HepG2 (cell line): ENCODE data around the gene CHADL. TPM values are rescaled to one million over a fixed set of nuclear protein-coding genes. Genes with fewer than 3 reads are reported as not detected.

Experiments used
- ASH2L ChIP-seq: fragments of 300-600, 200-600 bp; sonication (generic); IDR thresholded peaks from 2 replicates; pipeline ENCODE4 v1.7.0; 2017; ENCODE audit warnings: low read depth, mild to moderate bottlenecking, moderate library complexity, mixed read lengths, low read length; ENCODE audit not compliant: insufficient read length
- BRF2 ChIP-seq: sonication (generic); formaldehyde crosslinking; IDR thresholded peaks from 2 replicates; pipeline ENCODE4 v1.8.1; 2022; ENCODE audit warnings: mild to moderate bottlenecking, missing genetic modification reagents
- EED ChIP-seq: sonication (generic); formaldehyde crosslinking; IDR thresholded peaks from 2 replicates; pipeline ENCODE4 v1.5.0; 2020; ENCODE audit warnings: mild to moderate bottlenecking, missing genetic modification reagents
- HMGXB3 ChIP-seq: sonication (generic); formaldehyde crosslinking; IDR thresholded peaks from 2 replicates; pipeline ENCODE4 v1.4.0; 2020; ENCODE audit warnings: missing genetic modification reagents, borderline replicate concordance
- IKZF1 ChIP-seq: fragments of 450-650 bp; IDR thresholded peaks from 2 replicates; pipeline ENCODE4 v1.7.1; 2016
- JUNB ChIP-seq: sonication (generic); formaldehyde crosslinking; IDR thresholded peaks from 2 replicates; pipeline ENCODE4 v1.8.0; 2022; ENCODE audit warnings: missing genetic modification reagents, mild to moderate bottlenecking, borderline replicate concordance
- KDM5B ChIP-seq: sonication (generic); formaldehyde crosslinking; IDR thresholded peaks from 2 replicates; pipeline ENCODE4 v1.4.0; 2020; ENCODE audit warnings: missing genetic modification reagents, mild to moderate bottlenecking, borderline replicate concordance
- MAZ ChIP-seq, 2 experiments: sonication (generic) in 1 of 2; formaldehyde crosslinking in 1 of 2; IDR thresholded peaks; 2 replicates each; pipeline versions ENCODE4 v1.5.0 to v1.6.1; 2012 to 2020; ENCODE audit warnings: low read depth in 2 of 2, mild to moderate bottlenecking in 2 of 2, borderline replicate concordance in 1 of 2, improper control_type of control experiment in 1 of 2, low read length in 1 of 2, missing genetic modification reagents in 1 of 2, moderate library complexity in 1 of 2
- NFYC ChIP-seq: IDR thresholded peaks from 2 replicates; pipeline ENCODE4 v1.6.1; 2016; ENCODE audit warnings: missing genetic modification reagents, missing compliant biosample characterization
- PATZ1 ChIP-seq: sonication (generic); formaldehyde crosslinking; IDR thresholded peaks from 2 replicates; pipeline ENCODE4 v1.4.0; 2020; ENCODE audit warnings: missing genetic modification reagents
- PHF21A ChIP-seq: sonication (generic); formaldehyde crosslinking; IDR thresholded peaks from 2 replicates; pipeline ENCODE4 v1.5.0; 2020; ENCODE audit warnings: mild to moderate bottlenecking, missing genetic modification reagents
- SMAD3 ChIP-seq: sonication (generic); formaldehyde crosslinking; IDR thresholded peaks from 2 replicates; pipeline ENCODE4 v1.4.0; 2020; ENCODE audit warnings: missing genetic modification reagents
- SNRNP70 ChIP-seq: fragments of 200-400 bp; formaldehyde crosslinking; IDR thresholded peaks from 2 replicates; pipeline ENCODE4 v1.6.1; 2017; ENCODE audit warnings: mild to moderate bottlenecking, low read depth, low read length, moderate library complexity
- STAG1 ChIP-seq: sonication (generic); formaldehyde crosslinking; IDR thresholded peaks from 2 replicates; pipeline ENCODE4 v1.4.0; 2020; ENCODE audit warnings: missing genetic modification reagents
- TAF1 ChIP-seq: sonication (generic); formaldehyde crosslinking; IDR thresholded peaks from 2 replicates; pipeline ENCODE4 v1.4.0; 2020; ENCODE audit warnings: missing genetic modification reagents
- ZNF292 ChIP-seq: sonication (generic); formaldehyde crosslinking; IDR thresholded peaks from 2 replicates; pipeline ENCODE4 v1.8.1; 2022; ENCODE audit warnings: mild to moderate bottlenecking, low read depth, missing genetic modification reagents, borderline replicate concordance
- ZNF704 ChIP-seq: sonication (generic); formaldehyde crosslinking; IDR thresholded peaks from 2 replicates; pipeline ENCODE4 v1.8.1; 2023; ENCODE audit warnings: mild to moderate bottlenecking, inconsistent platforms, moderate library complexity, missing genetic modification reagents, borderline replicate concordance
- ZZZ3 ChIP-seq: sonication (generic); formaldehyde crosslinking; IDR thresholded peaks from 2 replicates; pipeline ENCODE4 v1.4.0; 2020; ENCODE audit warnings: missing genetic modification reagents, mild to moderate bottlenecking, borderline replicate concordance
- polyA plus RNA-seq, 8 experiments: library from polyadenylated mRNA; depleted of rRNA in 3 of 8; stranded (reverse) in 7 of 8; unstranded in 1 of 8; fragments of >200 nt; fragmentation: Illumina TruSeq in 4 of 8; extraction: Trizol in 4 of 8; gene quantifications; 2 replicates each; pipeline versions ENCODE4 v1.2.1 to v1.2.3, GENCODE V29; 2011 to 2016; ENCODE audit warnings: low read depth in 4 of 8, missing spikeins in 1 of 8, mixed read lengths in 1 of 8; ENCODE audit not compliant: insufficient read depth in 1 of 8
- total RNA-seq, 5 experiments: library from RNA; depleted of rRNA; stranded (reverse); fragments of >200 nt; fragmentation: Illumina TruSeq; extraction: Trizol; gene quantifications; 2 replicates each; pipeline ENCODE4 v1.2.3, GENCODE V29; 2016; ENCODE audit warnings: low read depth in 1 of 5

Gene CHADL
- total and polyA plus RNA-seq, 2 of the 13 experiments (the other 11 are each of a cell fraction or from before 2014, with no cell fraction given): 2.8 to 8.1 TPM

GRCh38 chr22:41285820-41286638, 45.3 kb upstream of the CHADL start, which contains the start of gene RANGAP1 (continued):
- peak; percentile 63; the same call in 1 of the 2 replicates for TF ChIP-seq TAF1
- no peak for TF ChIP-seq STAG1
- no peak for TF ChIP-seq IKZF1
- no peak; the same call in 1 of the 2 replicates for TF ChIP-seq EED (CRISPR knock-in tag)
- TF ChIP-seq SNRNP70: no peak
- TF ChIP-seq HMGXB3: no peak
- TF ChIP-seq PATZ1 (CRISPR knock-in tag): peak; percentile 45; the same call in 1 of the 2 replicates
- TF ChIP-seq JUNB (CRISPR knock-in tag): no peak
- peak; percentile 25 for TF ChIP-seq ASH2L
- TF ChIP-seq ZNF292 (CRISPR knock-in tag): no peak
- TF ChIP-seq MAZ (IDR thresholded peaks at IDR 0.05; ENCODE audit: borderline replicate concordance, low read depth, low read length): peak; percentile 99
- TF ChIP-seq MAZ (CRISPR knock-in tag; IDR thresholded peaks at IDR 0.05; ENCODE audit: low read depth): peak; percentile 96
- TF ChIP-seq NFYC (CRISPR knock-in tag): peak; percentile 85
- peak; percentile 77; the same call in 1 of the 2 replicates for TF ChIP-seq ZNF704 (CRISPR knock-in tag)
- TF ChIP-seq KDM5B (CRISPR knock-in tag): peak; percentile 60; the same call in 1 of the 2 replicates
- TF ChIP-seq PHF21A (CRISPR knock-in tag): no peak; the same call in 1 of the 2 replicates
- no peak for TF ChIP-seq ZZZ3 (CRISPR knock-in tag)
- no peak; the same call in 1 of the 2 replicates for TF ChIP-seq BRF2 (CRISPR knock-in tag)
- 0 out of 2 replicates have a peak, but pooled peaks have one; percentile 13 for TF ChIP-seq SMAD3
